ENCODE data around the gene PCYT1B. TPM values are rescaled to one million over a fixed set of nuclear protein-coding genes. Genes with fewer than 3 reads are reported as not detected.

The PCYT1B gene
- total and polyA plus RNA-seq, 9 of the 15 experiments (the other 6 are each of a cell fraction or from before 2014, with no cell fraction given): 0.04 to 0.34 (median 0.07) TPM; not detected in 1

DNA sequence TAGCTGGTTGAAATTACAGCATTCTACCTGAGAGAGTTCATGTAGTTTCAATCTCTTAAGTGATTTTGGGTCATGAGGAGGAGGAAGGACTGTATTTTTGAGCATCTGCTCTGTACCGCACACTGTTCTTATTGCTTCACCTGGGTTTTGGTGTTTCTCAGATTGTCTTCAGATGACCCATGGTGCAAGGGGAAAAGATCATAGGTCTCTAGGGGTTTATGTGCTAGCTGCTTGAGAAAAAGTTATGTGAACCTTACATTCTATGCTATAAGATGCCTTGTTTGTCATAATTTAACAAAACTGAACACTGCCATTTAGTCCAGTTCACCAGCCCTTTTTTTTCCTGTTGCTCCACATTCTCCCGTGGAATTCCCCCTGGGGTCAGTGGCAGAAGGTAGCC, 121.7 kb downstream of the PCYT1B start (continued):
- TF ChIP-seq, protein P1, sequence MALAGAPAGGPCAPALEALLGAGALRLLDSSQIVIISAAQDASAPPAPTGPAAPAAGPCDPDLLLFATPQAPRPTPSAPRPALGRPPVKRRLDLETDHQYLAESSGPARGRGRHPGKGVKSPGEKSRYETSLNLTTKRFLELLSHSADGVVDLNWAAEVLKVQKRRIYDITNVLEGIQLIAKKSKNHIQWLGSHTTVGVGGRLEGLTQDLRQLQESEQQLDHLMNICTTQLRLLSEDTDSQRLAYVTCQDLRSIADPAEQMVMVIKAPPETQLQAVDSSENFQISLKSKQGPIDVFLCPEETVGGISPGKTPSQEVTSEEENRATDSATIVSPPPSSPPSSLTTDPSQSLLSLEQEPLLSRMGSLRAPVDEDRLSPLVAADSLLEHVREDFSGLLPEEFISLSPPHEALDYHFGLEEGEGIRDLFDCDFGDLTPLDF (CRISPR knock-in tag; IDR thresholded peaks at IDR 0.05): no peak
- TF ChIP-seq ZNF512 (tag; IDR thresholded peaks at IDR 0.05): no peak

GRCh38 chrX:24520472-24520871, 126.7 kb downstream of the PCYT1B start:
- H3K4me2 ChIP-seq (ENCODE audit: insufficient read depth, low read length): no peak overlapping the region
- no peak for FAIRE-seq
- H3K4me3 ChIP-seq: no peak overlapping the region
- BruUV-seq (replicated peaks): no TSS peak
- CTCF ChIA-PET (ENCODE audit: low intra/inter-chr PET ratio): no interaction called here
- H3K9ac ChIP-seq (ENCODE audit: insufficient read depth in 1 of 2, low read depth in 2 of 2, low read length in 2 of 2): no peak overlapping the region
- DNase-seq (ENCODE audit: extremely low read depth in 1 of 4, low spot score in 3 of 4): no peak
- H3K36me3 ChIP-seq (ENCODE audit: control insufficient read depth, insufficient read depth, low read length): no peaks in the 10 kb centered on the region
- intact Hi-C loops (cut with micrococcal nuclease): no loop called here
- no peaks in the 10 kb centered on the region for H4K20me1 ChIP-seq (replicated peaks; ENCODE audit: control insufficient read depth, insufficient read depth, low read length)
- WGBS (ENCODE audit: insufficient coverage, low coverage, missing lambda C conversion rate): 8% methylated on average over 2 of the region's 2 CpGs
- H3K4me1 ChIP-seq (replicated peaks in 1 of 2; ENCODE audit: control insufficient read depth in 2 of 2, insufficient read depth in 2 of 2, low read length in 2 of 2): no peaks in the 10 kb centered on the region
- no peak overlapping the region for H3K27ac ChIP-seq (ENCODE audit: extremely low read depth, low read depth, low read length)
- H3K9me3 ChIP-seq (replicated peaks; ENCODE audit: control insufficient read depth, insufficient read depth, low read depth, low read length): no peaks in the 10 kb centered on the region
- TF ChIP-seq HDAC1 (IDR thresholded peaks at IDR 0.05) (no peak), SIN3A (IDR thresholded peaks at IDR 0.05; ENCODE audit: borderline replicate concordance in 2 of 2, control insufficient read depth in 1 of 2, low read depth in 2 of 2, low read length in 2 of 2) (no peak), ZNF717 (CRISPR knock-in tag; IDR thresholded peaks at IDR 0.05) (no peak), ZNF121 (CRISPR knock-in tag; conservative IDR thresholded peaks at IDR 0.05) (no peak), GABPA (tag; conservative IDR thresholded peaks at IDR 0.05; ENCODE audit: low read depth) (no peak), FIP1L1 (IDR thresholded peaks at IDR 0.05; ENCODE audit: low read depth, low read length, poor library complexity, severe bottlenecking) (no peak), ZNF699 (CRISPR knock-in tag; IDR thresholded peaks at IDR 0.05; ENCODE audit: insufficient replicate concordance) (no peak), PRPF4 (IDR thresholded peaks at IDR 0.05; ENCODE audit: insufficient read depth, low read depth, low read length, poor library complexity, severe bottlenecking) (no peak), TFAP4 (CRISPR knock-in tag; IDR thresholded peaks at IDR 0.05; ENCODE audit: borderline replicate concordance) (no peak), MAFG (tag; conservative IDR thresholded peaks at IDR 0.05) (no peak), ZNF75A (CRISPR knock-in tag; IDR thresholded peaks at IDR 0.05) (no peak), TBL1XR1 (IDR thresholded peaks at IDR 0.05; ENCODE audit: low read length in 2 of 2) (no peak)
- TF ChIP-seq, protein P2, sequence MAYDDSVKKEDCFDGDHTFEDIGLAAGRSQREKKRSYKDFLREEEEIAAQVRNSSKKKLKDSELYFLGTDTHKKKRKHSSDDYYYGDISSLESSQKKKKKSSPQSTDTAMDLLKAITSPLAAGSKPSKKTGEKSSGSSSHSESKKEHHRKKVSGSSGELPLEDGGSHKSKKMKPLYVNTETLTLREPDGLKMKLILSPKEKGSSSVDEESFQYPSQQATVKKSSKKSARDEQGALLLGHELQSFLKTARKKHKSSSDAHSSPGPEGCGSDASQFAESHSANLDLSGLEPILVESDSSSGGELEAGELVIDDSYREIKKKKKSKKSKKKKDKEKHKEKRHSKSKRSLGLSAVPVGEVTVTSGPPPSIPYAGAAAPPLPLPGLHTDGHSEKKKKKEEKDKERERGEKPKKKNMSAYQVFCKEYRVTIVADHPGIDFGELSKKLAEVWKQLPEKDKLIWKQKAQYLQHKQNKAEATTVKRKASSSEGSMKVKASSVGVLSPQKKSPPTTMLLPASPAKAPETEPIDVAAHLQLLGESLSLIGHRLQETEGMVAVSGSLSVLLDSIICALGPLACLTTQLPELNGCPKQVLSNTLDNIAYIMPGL (CRISPR knock-in tag; IDR thresholded peaks at IDR 0.05): no peak
- in situ Hi-C loops (cut with MboI): no loop called here
- peaks cover 0 to 5% of the 10 kb centered on the region in 2 experiments; a peak in 2 of 5 replicates for H3K27me3 ChIP-seq (ENCODE audit: control insufficient read depth in 2 of 2, insufficient read depth in 2 of 2, low read length in 2 of 2)
- ATAC-seq: no peak
- no peaks in the 10 kb centered on the region for H3K79me2 ChIP-seq (ENCODE audit: control insufficient read depth, insufficient read depth, low read length)
- H2AFZ ChIP-seq (ENCODE audit: low read depth, low read length): no peak overlapping the region
- no peaks in the 10 kb centered on the region for H3K9me1 ChIP-seq (ENCODE audit: control insufficient read depth, insufficient read depth, low read length)
- POLR2A ChIA-PET: no interaction called here

All from K562 (cell line).